Body of pancreas (tissue), 4 donors: Measurements from ENCODE around the gene MAP3K4. TPM values are rescaled to one million over a fixed set of nuclear protein-coding genes. Genes with fewer than 3 reads are reported as not detected.

ENCODE experiments used
- ATAC-seq: fragments of 150-250 bp; one replicate; pipeline ENCODE4 v1.9.1; 2016
- DNase-seq, 4 donors: peaks; one replicate each; pipeline ENCODE4 v3.0.0-alpha.2; 2019
- H3K27ac ChIP-seq, 4 donors: fragments of 200-600 bp; sonication (generic); 1 replicate in 3 of 4; 2 replicates in 1 of 4; pipeline versions ENCODE4 v1.5.1 to v1.6.1; 2016 to 2019; ENCODE audit warnings: mild to moderate bottlenecking in 1 of 4, mixed read lengths in 1 of 4, moderate library complexity in 1 of 4
- H3K27me3 ChIP-seq, 2 donors: fragments of 200-600 bp; sonication (generic); one replicate each; pipeline ENCODE4 v1.6.0; 2016; ENCODE audit warnings: mild to moderate bottlenecking in 1 of 2
- H3K36me3 ChIP-seq, 2 donors: fragments of 200-600 bp; sonication (generic); replicated peaks in 1 of 2; 2 replicates each; pipeline ENCODE4 v1.5.1; 2016; ENCODE audit warnings: low read depth in 2 of 2; ENCODE audit not compliant: insufficient read depth in 1 of 2
- H3K4me1 ChIP-seq: fragments of 200-600 bp; sonication (generic); one replicate; pipeline ENCODE4 v1.6.0; 2016
- H3K4me3 ChIP-seq, 2 donors: fragments of 200-600 bp; sonication (generic); 1 replicate in 1 of 2; 2 replicates in 1 of 2; pipeline ENCODE4 v1.5.1; 2016 to 2019
- H3K9me3 ChIP-seq, 3 donors: fragments of 200-600 bp; sonication (generic); 1 replicate in 2 of 3; 2 replicates in 1 of 3; pipeline ENCODE4 v1.5.1; 2016
- CTCF ChIP-seq, 7 experiments: fragments of 450-650 bp in 4 of 7; fragments of 200-600 bp in 3 of 7; sonication (generic) in 3 of 7; IDR thresholded peaks; one replicate each; pipeline ENCODE4 v1.5.1; 2016 to 2019; ENCODE audit warnings: antibody characterized with exemption in 7 of 7
- POLR2A ChIP-seq, 3 donors: fragments of 450-650 bp; IDR thresholded peaks; one replicate each; pipeline ENCODE4 v1.6.1; 2016; ENCODE audit warnings: antibody characterized with exemption in 3 of 3, mild to moderate bottlenecking in 2 of 3
- WGBS, 2 donors: methylation state at CpG; one replicate each; pipeline ENCODE4 v1.1.5; 2017; 5-methylcytosine and 5-hydroxymethylcytosine counted together
- intact Hi-C: fragments of 100-400 bp; cut with DNase I; formaldehyde crosslinking; loops from one replicate; pipeline ENCODE4 v1.15.1; 2023
- total RNA-seq, 2 donors: library from RNA; depleted of rRNA; stranded (reverse); fragments of >200 nt; gene quantifications; one replicate each; pipeline ENCODE4 v1.1.0, GENCODE V29; 2016

MAP3K4 gene
- total RNA-seq, 2 donors from 2014 or later, result 20.1 to 31.4 TPM

- TF ChIP-seq CTCF (IDR thresholded peaks at IDR 0.05) (no peak), POLR2A (IDR thresholded peaks at IDR 0.05) (no peak)
- Histone ChIP-seq H3K27me3 (no peaks in the 10 kb centered on the region), H3K36me3 (peaks cover 0 to 3% of the 10 kb centered on the region in 2 donors), H3K27ac (no peak overlapping the region), H3K4me3 (no peak overlapping the region), H3K4me1 (no peaks in the 10 kb centered on the region), H3K9me3 (no peaks in the 10 kb centered on the region)
- intact Hi-C loops, result no loop called here
- no peak for DNase-seq
- WGBS, 2 donors, result 91 to 97% methylated on average over 3 of the region's 3 CpGs
- ATAC-seq, result no peak
These were observed 74.9 kb downstream of the MAP3K4 start for GRCh38 chr6:161066511-161066910.

GRCh38 chr6:161067749-161068148 lies 76.2 kb downstream of the MAP3K4 start:
- TF ChIP-seq POLR2A (IDR thresholded peaks at IDR 0.05) (no peak), CTCF (IDR thresholded peaks at IDR 0.05) (no peak)
- 83 to 88% methylated on average over 3 of the region's 3 CpGs for WGBS, 2 donors
- H3K9me3 ChIP-seq, result no peaks in the 10 kb centered on the region
- no peak for ATAC-seq
- H3K36me3 ChIP-seq, result peaks cover 0 to 3% of the 10 kb centered on the region in 2 donors
- H3K4me3 ChIP-seq, result no peak overlapping the region
- intact Hi-C loops, result no loop called here
- H3K4me1 ChIP-seq, result no peaks in the 10 kb centered on the region
- no peak for DNase-seq
- no peaks in the 10 kb centered on the region for H3K27me3 ChIP-seq
- H3K27ac ChIP-seq, result no peak overlapping the region

- DNase-seq (no peak), ATAC-seq (no peak)
- no peaks in the 10 kb centered on the region for H3K9me3 ChIP-seq
- peaks cover 0 to 3% of the 10 kb centered on the region in 2 donors for H3K36me3 ChIP-seq
- H3K27ac ChIP-seq, result no peak overlapping the region
- no peak overlapping the region for H3K4me3 ChIP-seq
- 82 to 84% methylated on average over 3 of the region's 3 CpGs for WGBS, 2 donors
- intact Hi-C loops, result no loop called here
- no peak for TF ChIP-seq POLR2A (IDR thresholded peaks at IDR 0.05)
- no peak for TF ChIP-seq CTCF (IDR thresholded peaks at IDR 0.05)
- H3K27me3 ChIP-seq, result no peaks in the 10 kb centered on the region
- no peaks in the 10 kb centered on the region for H3K4me1 ChIP-seq
These were observed 76.8 kb downstream of the MAP3K4 start for GRCh38 chr6:161068321-161068741.

- Histone ChIP-seq H3K27ac (no peak overlapping the region), H3K4me3 (no peak overlapping the region), H3K27me3 (no peaks in the 10 kb centered on the region), H3K4me1 (no peaks in the 10 kb centered on the region), H3K9me3 (no peaks in the 10 kb centered on the region), H3K36me3 (peaks cover 0 to 8% of the 10 kb centered on the region in 2 donors)
- intact Hi-C loops, result no loop called here
- DNase-seq (no peak), ATAC-seq (no peak)
- no peak for TF ChIP-seq CTCF (IDR thresholded peaks at IDR 0.05)
- no peak for TF ChIP-seq POLR2A (IDR thresholded peaks at IDR 0.05)
- WGBS, 2 donors, result 84 to 85% methylated on average over 5 of the region's 5 CpGs
These were observed 82.4 kb downstream of the MAP3K4 start for GRCh38 chr6:161073930-161074329.

- ATAC-seq, result no peak
- TF ChIP-seq CTCF (IDR thresholded peaks at IDR 0.05) (no peak), POLR2A (IDR thresholded peaks at IDR 0.05) (no peak)
- intact Hi-C loops, result no loop called here
- Histone ChIP-seq H3K27me3 (no peaks in the 10 kb centered on the region), H3K27ac (no peak overlapping the region), H3K9me3 (no peaks in the 10 kb centered on the region), H3K36me3 (peaks cover 0 to 8% of the 10 kb centered on the region in 2 donors), H3K4me3 (no peak overlapping the region), H3K4me1 (no peaks in the 10 kb centered on the region)
- 90 to 92% methylated on average over 5 of the region's 5 CpGs for WGBS, 2 donors
- DNase-seq, result peak in 2 of 4 donors; percentile 17
These were observed 83.0 kb downstream of the MAP3K4 start for GRCh38 chr6:161074496-161075121.
